HFF-Myc (cell line): Measurements from ENCODE around the gene HADHA.

Experiments
- DNase-seq: peaks from one replicate; pipeline ENCODE4 v3.0.0-alpha.2; 2011; ENCODE audit warnings: low read depth; ENCODE audit errors: extremely low read depth
- H3K4me3 ChIP-seq: replicated peaks from 2 replicates; pipeline ENCODE4 v1.5.1; 2011; ENCODE audit warnings: low read depth, mild to moderate bottlenecking, control low read depth, low read length
- TF ChIP-seq, protein P1 (sequence below): IDR thresholded peaks from 2 replicates; pipeline ENCODE4 v1.5.1; 2012; ENCODE audit warnings: mild to moderate bottlenecking, low read depth, low read length, control low read depth; ENCODE audit errors: missing control alignments

The HADHA gene

DNA sequence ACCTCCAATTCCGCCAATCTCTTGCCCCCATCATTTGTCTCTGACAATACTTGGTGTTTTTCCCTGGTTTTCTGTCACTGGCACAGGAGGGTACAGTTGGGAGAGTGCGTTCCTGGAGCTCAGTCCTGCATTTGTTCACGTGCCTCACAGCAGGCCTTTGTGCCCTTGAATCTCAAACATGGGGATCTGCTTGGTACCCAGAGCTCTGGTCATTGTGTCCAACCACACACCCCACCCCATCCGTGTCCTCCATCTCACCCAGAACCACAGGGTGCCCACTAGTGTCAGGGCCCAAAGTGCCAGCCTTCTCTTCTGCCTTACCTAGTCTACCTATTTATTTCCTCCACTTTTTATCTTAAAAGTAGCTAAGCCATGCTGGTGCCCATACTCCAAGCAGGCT is 55.3 kb downstream of the HADHA start:
- TF ChIP-seq, protein P1, sequence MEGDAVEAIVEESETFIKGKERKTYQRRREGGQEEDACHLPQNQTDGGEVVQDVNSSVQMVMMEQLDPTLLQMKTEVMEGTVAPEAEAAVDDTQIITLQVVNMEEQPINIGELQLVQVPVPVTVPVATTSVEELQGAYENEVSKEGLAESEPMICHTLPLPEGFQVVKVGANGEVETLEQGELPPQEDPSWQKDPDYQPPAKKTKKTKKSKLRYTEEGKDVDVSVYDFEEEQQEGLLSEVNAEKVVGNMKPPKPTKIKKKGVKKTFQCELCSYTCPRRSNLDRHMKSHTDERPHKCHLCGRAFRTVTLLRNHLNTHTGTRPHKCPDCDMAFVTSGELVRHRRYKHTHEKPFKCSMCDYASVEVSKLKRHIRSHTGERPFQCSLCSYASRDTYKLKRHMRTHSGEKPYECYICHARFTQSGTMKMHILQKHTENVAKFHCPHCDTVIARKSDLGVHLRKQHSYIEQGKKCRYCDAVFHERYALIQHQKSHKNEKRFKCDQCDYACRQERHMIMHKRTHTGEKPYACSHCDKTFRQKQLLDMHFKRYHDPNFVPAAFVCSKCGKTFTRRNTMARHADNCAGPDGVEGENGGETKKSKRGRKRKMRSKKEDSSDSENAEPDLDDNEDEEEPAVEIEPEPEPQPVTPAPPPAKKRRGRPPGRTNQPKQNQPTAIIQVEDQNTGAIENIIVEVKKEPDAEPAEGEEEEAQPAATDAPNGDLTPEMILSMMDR = no peak
- no peak for DNase-seq
- H3K4me3 ChIP-seq = no peak overlapping the region

DNA sequence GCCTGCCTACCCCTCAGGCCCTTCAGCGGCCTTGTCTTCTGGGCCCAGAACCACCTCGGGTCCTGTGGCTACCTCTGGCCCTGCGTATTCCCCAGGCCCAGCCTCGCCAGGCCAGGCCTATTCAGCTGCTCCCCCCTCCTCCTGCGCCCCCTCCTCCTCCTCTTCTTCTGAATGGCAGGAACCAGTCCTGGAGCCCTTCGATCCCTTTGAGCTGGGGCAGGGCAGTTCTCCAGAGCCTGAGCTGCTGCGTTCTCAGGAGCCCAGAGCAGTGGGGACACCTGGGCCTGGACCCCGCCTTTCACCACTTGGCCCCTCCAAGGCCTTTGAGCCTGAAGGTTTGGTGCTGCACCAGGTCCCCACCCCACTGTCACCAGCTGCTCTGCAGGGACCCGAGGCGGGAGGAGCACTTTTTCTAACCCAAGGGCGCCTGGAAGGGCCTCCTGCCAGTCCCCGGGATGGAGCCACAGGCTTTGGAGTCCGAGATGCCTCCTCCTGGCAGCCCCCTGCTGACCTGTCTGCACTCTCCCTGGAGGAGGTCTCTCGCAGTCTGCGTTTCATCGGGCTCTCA is 56.8 kb downstream of the HADHA start:
- TF ChIP-seq, protein P1 = no peak

DNA sequence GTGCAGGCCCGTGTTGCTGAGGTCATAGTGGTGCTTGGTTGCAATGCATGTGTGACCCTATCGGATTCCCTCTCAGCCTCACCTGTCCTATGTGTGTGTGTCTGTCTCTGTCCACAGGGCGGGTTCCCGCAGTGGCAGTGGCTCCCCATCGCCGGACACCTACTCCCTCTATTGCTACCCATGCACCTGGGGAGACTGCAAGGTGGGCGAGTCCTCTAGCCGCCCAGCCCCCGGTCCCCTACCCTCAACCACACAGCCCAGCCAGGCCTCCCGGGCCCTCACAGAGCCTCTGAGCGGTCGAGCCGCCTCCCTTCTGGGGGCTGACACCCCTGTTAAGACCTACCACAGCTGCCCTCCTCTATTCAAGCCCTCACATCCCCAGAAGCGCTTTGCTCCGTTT is 57.3 kb downstream of the HADHA start:
- TF ChIP-seq, protein P1 = no peak
- no peak for DNase-seq
- H3K4me3 ChIP-seq = no peak overlapping the region

More for the DNA sequence above, 56.8 kb downstream of the HADHA start:
- H3K4me3 ChIP-seq = no peak overlapping the region
- no peak for DNase-seq

DNA sequence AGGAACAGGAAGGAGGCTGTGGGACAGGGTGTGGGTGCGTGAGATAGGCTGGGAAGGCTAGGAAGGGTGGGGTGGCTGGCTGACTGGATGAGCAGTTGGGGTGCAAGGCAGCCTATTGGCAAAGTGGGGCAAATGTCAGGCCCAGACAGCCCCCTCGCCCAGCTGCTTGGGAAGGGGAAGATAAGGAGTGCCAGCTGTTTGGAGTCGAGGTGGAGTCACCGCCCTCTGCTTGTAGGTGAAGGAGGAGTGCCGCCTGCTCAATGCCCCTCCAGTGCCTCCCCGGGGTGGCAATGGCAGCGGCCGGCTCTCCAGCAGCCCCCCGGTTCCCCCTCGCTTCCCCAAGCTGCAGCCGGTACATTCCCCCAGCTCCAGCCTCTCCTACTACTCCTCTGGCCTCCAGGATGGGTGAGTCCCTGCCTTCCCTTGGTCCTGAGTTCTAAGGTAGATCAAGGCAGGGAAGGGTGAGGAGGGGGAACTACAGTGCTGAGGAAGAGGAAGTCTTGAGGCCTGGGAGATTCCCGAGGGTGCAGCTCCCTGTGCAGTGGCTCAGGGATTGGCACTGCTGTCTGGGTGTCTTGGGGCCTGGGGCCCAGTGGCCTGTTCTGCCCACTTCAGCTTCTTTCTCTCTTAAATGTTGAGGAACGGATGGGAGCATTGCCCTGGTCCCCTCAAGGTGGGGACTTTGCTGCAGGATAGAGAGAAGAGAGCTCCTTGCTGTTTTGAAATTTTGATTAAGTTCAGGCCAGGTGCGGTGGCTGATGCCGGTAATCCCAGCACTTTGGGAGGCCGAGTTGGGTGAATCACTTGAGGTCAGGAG is 58.3 kb downstream of the HADHA start:
- TF ChIP-seq, protein P1 = no peak
- H3K4me3 ChIP-seq = no peak overlapping the region
- DNase-seq = no peak

DNA sequence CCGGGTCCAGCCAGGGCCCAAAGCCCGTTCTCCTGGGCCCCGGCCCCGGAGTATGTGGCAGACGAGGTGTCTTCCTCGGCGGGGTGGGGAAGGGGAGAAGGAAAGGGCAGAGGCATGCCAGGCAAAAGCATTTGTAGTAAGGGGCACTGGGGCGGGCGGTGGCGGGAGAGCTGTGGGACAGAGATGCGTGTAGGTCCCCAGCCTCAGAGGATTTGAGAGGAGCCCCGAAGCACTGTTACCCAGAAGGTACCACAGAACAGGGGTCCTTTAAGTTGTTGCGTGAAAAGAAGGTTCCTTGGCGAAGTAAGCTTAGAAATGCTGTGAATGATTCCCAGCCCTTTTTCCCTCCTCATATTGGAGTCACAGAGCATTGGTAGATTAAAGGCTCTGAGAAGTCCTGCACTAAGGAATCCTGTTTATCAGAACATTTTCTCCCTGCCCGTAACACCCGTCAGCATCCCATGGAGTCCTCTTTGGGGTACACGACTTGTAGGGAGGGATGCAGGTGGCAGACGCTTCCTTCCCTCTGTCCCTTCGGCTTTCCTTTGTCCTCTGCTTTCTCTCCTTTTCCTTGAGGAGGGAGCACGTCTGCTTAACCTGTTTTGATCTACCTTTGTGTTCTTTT is 59.0 kb downstream of the HADHA start:
- H3K4me3 ChIP-seq = peak overlapping the region; percentile 36

DNA sequence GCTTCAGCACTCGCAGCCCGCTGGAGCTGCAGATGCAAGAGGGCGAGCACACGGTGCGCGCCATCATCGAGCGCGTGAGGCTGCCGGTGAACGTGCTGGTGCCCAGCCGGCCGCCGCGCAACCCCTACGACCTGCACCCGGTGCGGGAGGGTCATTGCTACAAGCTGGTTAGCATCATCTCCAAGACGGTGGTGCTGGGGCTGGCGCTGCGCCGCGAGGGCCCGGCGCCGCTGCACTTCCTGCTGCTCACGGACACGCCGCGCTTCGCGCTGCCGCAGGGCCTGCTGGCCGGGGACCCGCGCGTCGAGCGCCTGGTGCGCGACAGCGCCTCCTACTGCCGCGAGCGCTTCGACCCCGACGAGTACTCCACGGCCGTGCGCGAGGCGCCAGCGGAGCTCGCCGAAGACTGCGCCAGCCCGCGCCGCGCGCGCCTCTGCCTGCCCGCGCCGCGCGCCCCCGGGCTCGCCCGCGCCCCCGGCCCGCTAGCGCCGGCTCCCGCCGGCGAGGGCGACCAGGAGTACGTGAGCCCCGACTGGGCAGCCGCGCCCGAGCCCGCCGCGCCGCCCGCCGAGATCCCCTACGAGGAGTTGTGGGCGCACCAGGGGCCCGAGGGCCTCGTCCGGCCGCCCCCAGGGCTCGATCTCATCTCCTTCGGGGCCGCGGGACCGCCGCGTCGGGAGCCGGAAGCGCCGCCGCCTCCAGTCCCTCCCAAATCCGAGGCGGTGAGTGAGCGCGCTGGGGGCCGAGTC is 59.7 kb downstream of the HADHA start:
- DNase-seq = no peak
- TF ChIP-seq, protein P1 = peak; percentile 30
- peak overlapping the region; percentile 36 for H3K4me3 ChIP-seq

More for the DNA sequence above, 59.0 kb downstream of the HADHA start:
- TF ChIP-seq, protein P1 = no peak
- no peak for DNase-seq
